NCI-H146 (cell line): Measurements from ENCODE around the gene KEAP1.

ENCODE experiments used
- DNase-seq: peaks from one replicate; lab custom pipeline; 2025; lab: John Stamatoyannopoulos, UW

KEAP1 gene

DNA sequence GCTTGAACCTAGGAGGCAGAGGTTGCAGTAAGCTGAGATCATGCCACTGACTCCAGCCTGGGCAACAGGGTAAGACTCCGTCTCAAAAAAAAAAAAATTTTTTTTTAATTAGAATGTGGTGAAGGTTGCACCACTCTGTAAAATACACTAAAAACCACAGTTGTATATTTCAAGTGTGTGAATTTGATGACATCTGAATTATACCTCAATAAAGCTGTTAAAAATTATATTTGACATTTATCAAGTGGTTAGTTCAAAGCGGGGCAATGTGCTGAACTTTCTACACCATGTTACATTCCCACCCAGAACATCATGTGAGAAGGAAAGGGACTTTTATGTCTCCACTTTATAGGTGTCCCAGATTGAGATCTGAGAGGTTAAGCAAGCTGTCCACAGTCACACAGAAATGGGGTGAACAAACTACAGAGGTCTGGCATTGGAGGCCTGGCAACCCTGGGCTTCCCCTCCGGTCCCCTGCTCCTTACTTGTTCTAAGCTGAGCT lies 20.0 kb upstream of the KEAP1 start:
- no peak for DNase-seq

- no peak for DNase-seq
These were observed 18.5 kb upstream of the KEAP1 start for GRCh38 chr19:10521461-10522171.

DNA sequence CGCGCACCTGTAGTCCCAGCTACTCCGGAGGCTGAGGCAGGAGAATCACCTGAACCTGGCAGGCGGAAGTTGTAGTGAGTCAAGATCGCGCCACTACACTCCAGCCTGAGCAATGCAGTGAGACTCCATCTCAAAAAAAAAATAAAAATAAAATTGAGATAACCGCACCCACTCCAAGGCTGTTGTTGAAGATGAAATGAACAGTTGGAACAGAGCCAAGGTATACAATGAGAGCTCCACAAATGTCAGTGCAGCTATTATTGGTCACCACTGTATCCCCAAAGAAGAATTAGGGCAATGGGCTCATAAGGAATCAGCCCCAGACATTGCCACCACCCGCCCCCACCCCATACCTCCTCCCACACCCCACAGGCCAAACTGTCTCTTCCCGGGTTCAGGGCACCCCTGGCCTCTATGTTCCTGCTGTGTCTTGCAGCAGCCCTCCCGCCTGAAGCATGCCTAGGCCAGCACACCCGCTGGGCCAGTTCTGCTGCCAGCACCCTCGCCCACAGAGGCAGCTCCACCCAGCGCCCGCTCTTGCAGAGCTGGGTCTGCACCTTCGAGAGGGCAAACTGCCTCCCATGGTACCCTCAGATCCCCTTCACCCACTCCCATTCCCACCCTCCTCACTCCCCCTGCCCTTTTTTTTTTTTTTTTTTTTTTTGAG lies 17.6 kb upstream of the KEAP1 start:
- peak; percentile 15 for DNase-seq

- no peak for DNase-seq
These were observed 16.3 kb upstream of the KEAP1 start for GRCh38 chr19:10519421-10519820.

DNA sequence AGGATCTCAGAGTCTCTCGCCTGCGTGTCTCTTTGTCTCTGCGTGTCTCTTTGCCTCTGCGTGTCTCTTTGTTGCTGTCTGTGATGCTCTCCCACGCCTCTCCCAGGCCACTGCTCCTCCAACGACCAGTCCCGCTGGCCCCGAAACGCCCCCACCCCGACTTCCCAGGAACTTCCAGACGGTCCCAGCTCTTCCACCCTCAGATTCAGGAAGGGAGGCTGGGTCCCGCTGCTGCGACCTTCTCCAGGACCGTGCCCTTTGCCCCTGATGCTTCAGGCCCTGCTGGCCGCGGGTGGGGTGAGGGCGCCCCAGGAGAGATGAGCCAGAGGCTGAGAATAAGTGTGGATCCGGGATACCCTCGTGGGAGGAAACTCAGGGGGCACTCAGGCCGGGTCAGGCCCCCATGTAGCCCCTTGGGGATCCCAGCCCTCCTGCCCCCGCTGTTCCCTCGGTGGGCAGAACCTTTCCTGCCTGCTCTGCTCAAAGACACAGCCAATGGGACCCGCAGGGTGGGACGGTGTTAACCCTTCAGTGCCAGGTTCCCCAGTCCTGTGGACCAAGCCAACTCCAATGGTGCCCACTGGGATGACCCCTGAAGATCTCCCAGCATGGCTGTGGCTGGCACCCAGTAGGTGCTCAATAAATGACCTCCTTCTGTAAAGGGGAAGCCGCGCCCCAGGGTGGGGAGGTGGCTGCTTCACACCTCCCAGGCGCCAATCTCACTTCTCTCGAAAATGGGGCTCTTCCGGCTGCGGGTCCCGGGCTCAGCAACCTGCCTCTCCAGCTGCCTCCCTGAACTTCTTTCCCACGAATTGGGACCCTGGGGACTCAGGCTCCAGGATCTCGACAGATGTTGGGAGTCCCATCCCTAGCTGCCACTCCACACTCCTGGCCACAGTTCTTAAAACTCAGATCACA lies 15.5 kb upstream of the KEAP1 start:
- no peak for DNase-seq

- DNase-seq, result peak; percentile 37
These were observed 14.7 kb upstream of the KEAP1 start for GRCh38 chr19:10517760-10518443.

- peak; percentile 34 for DNase-seq
These were observed 14.2 kb upstream of the KEAP1 start, which contains the start of gene S1PR5 for GRCh38 chr19:10517361-10517759. Gene S1PR5, minus strand, starts transcription at chr19:10517447. Its CDS starts 2,436 bp downstream, at chr19:10515011.

GRCh38 chr19:10516671-10517286 lies 13.6 kb upstream of the KEAP1 start:
- DNase-seq, result peak; percentile 25

DNA sequence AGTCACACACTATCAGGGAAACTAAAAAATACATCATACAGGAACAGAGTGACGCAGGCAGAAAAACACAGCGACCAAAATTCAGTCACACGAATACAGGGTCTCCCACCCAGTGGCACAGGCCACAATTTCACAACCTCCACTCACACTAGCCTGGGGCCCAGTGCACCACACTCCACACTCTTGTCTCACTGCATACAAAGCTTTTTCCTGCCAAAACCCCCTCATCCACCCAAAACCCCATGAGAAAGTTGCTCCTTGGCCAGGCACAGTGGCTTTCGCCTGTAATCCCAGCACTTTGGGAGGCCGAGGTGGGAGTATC lies 12.9 kb upstream of the KEAP1 start:
- no peak for DNase-seq

GRCh38 chr19:10514211-10515145 lies 11.3 kb upstream of the KEAP1 start:
- DNase-seq, result no peak

DNA sequence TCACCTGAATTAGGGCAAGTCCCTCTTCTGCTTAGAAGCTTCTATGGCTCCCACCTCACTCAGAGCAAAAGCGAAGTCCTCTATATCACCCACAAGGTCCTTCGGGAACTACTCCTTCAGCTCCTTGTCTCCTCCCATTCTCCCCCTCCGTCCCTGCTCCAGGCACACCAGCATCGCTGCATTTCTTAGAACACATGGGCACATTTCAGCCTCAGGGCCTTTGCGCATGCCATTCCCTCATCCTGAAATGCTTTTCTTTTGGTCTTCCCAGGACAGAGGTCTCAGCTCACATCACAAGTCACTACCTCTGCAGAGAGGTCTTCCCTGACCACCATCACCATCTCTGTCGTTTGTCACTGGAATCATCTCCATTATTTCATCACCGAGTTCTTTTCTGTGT lies 10.1 kb upstream of the KEAP1 start:
- DNase-seq, result no peak

- peak; percentile 18 for DNase-seq
These were observed 7.2 kb upstream of the KEAP1 start for GRCh38 chr19:10510301-10510802.

- no peak for DNase-seq
These were observed 5.6 kb upstream of the KEAP1 start for GRCh38 chr19:10508707-10509106.

GRCh38 chr19:10508036-10508435 lies 4.9 kb upstream of the KEAP1 start:
- no peak for DNase-seq

DNA sequence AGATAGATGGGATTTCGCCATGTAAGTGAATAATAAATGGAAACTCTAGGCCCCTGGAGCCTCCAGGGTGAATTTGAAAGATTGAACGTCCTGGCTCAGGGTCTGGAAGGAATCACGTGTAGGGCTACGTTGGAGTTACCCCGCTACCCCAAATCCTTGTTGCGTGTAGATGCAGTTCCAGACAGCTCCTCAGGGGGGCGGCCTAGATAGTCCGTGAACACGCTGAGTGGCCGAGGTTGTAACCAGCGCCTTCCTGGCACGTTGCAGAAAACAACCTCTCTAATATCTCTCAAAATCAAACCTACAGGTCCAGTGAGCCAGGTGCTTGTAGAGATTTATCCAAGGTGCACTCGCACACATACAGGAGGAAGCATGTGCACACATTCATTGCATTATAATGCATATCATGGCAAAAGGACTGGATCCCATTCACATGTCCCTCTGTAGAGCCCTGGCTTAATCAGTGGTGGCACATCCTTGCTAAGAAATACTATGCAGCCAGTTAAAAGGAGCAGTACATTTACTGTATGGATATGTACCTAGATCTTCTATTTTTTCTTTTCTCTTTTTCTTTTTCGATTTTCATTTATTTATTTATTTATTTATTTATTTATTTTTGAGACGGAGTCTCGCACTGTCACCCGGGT lies 2.5 kb upstream of the KEAP1 start:
- DNase-seq, result peak; percentile 50

DNA sequence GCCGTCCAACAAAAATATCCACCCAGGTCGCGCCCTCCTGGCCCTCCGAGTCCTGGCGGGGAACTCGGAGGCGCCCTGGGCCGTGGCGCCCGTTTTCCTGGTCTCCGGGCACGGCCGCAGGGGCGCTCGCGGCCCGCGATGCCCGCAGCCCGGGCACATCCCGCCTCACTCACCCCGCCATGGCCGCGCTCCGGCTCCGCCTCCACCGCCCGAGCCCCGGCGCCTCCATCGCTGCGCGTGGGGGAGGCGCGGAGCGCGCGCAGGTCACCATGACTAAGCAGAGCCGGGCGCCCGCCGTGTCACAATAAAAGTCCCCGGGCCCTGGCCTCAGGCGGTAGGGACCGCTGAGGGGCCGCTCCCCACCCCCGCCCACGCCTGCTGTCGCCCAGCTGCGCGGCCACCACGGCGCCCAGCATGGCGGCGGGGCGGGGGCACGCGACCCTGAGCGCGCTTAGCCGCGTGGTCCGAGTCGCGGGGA lies 593 bp downstream of the KEAP1 start:
- DNase-seq, result peak; percentile 98

DNA sequence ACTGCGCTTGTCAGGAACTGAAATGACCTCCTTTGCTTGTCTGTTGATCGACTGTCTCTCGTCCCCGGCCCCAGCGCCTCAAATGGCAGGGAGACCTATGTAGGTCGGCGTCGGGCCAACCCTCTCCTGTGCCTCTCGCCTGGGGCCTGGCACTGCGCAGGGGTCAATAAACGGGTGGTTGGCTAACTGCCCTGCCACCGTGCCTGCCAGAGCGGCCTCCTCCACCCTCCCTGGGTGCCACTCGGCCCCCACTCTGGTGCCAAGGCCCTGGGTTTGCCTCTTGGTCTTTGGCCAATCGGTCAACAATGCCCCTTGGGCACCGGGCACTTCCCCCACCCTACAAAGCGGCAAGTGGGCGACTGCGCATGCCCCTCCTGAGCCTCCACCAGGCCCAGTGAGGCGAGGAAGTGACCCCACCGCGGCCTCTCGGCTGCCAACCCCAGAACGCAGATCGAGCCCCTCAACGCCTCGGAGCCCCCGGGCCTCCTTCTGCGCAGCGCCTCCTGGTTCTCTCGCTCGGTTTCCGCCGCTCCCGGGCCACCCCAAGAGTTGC lies 1.1 kb downstream of the KEAP1 start:
- DNase-seq, result peak; percentile 67

- DNase-seq, result no peak
These were observed 2.9 kb downstream of the KEAP1 start for GRCh38 chr19:10500247-10500592.

DNA sequence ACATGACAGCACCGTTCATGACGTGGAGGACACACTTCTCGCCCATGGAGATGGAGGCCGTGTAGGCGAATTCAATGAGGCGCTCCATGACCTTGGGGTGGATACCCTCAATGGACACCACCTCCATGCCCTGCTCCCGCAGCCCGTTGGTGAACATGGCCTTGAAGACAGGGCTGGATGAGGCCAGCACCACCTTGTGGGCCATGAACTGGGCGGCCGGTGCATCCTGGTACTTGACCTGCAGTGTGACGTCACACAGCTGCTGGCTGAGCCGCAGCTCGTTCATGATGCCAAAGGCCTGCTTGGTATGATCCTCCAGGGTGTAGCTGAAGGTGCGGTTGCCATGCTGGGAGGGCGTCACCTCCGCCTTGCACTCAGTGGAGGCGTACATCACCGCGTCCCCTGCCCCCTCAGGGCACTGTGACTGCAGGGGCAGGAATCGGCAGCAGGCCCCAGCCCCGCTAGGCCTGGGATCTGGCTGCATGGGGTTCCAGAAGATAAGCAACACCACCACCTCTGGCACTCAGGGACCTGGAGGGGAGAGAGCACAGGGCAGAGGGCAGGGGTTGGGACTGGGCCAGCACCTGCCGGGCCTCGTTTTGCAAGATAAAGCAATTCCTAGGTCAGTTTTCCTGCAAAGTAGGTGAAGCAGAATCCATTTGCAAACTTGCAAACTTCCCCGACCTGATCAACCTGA lies 3.5 kb downstream of the KEAP1 start:
- DNase-seq, result no peak
